GM21825 (cell line): Measurements from ENCODE around the gene FCAR.
"Not testable (repeated sequence)": the region's sequence is repeated elsewhere in the genome, so short reads cannot be mapped to it uniquely, and the experiment has no call there.

Source experiments
- ATAC-seq: cut with Tn5 transposase; IDR thresholded peaks from one replicate; pipeline ENCODE4 v1.9.1; 2021; ENCODE audit warnings: mild to moderate bottlenecking, moderate library complexity; ENCODE audit not compliant: unreplicated experiment

The FCAR gene

GRCh38 chr19:54893406-54893805 is 19.4 kb downstream of the FCAR start:
- no peak for ATAC-seq

GRCh38 chr19:54894106-54894505 is 20.1 kb downstream of the FCAR start:
- ATAC-seq: not testable (repeated sequence)

- ATAC-seq: no peak
Measured at GRCh38 chr19:54896036-54896435, 22.0 kb downstream of the FCAR start.

GRCh38 chr19:54898685-54899084 is 24.6 kb downstream of the FCAR start:
- ATAC-seq: not testable (repeated sequence)

GRCh38 chr19:54899646-54900045 is 25.6 kb downstream of the FCAR start:
- ATAC-seq: not testable (repeated sequence)

- ATAC-seq: not testable (repeated sequence)
Measured at GRCh38 chr19:54901153-54901552, 27.1 kb downstream of the FCAR start.

- ATAC-seq: no peak
Measured at GRCh38 chr19:54902061-54902460, 28.0 kb downstream of the FCAR start.

GRCh38 chr19:54903303-54903702 is 29.3 kb downstream of the FCAR start:
- ATAC-seq: no peak

GRCh38 chr19:54904261-54904660 is 30.2 kb downstream of the FCAR start:
- not testable (repeated sequence) for ATAC-seq

- no peak for ATAC-seq
Measured at GRCh38 chr19:54905421-54905802, 31.4 kb downstream of the FCAR start.

GRCh38 chr19:54905803-54906511 is 31.9 kb downstream of the FCAR start, which contains the start of gene NCR1:
Gene NCR1 (plus strand): TSS chr19:54906148. CDS start chr19:54906188, 40 bp downstream.
- ATAC-seq: no peak

GRCh38 chr19:54906819-54907218 is 32.8 kb downstream of the FCAR start:
- no peak for ATAC-seq

GRCh38 chr19:54907899-54908298 is 33.9 kb downstream of the FCAR start:
- not testable (repeated sequence) for ATAC-seq

GRCh38 chr19:54916822-54917221 is 42.8 kb downstream of the FCAR start:
- no peak for ATAC-seq

GRCh38 chr19:54918499-54918898 is 44.5 kb downstream of the FCAR start:
- ATAC-seq: no peak

- not testable (repeated sequence) for ATAC-seq
Measured at GRCh38 chr19:54919646-54920563, 45.9 kb downstream of the FCAR start.

- no peak for ATAC-seq
Measured at GRCh38 chr19:54921082-54921481, 47.0 kb downstream of the FCAR start.

- no peak for ATAC-seq
Measured at GRCh38 chr19:54923276-54923675, 49.2 kb downstream of the FCAR start.

- ATAC-seq: no peak
Measured at GRCh38 chr19:54928299-54928698, 54.3 kb downstream of the FCAR start.

- ATAC-seq: no peak
Measured at GRCh38 chr19:54937926-54938325, 63.9 kb downstream of the FCAR start.

GRCh38 chr19:54938906-54939305 is 64.9 kb downstream of the FCAR start:
- no peak for ATAC-seq

- not testable (repeated sequence) for ATAC-seq
Measured at GRCh38 chr19:54939538-54939937, 65.5 kb downstream of the FCAR start.
